Stimulated activated CD4-positive, alpha-beta T cell treated with anti-CD3 and anti-CD28 coated beads, Interleukin-2, amount 100 ng/mL, for 48 hours (primary cell): ENCODE data around the gene RUFY3.

ENCODE experiments used
- DNase-seq, 2 donors: peaks; one replicate each; pipeline ENCODE4 v3.0.0-alpha.2; 2020

RUFY3 gene

DNA sequence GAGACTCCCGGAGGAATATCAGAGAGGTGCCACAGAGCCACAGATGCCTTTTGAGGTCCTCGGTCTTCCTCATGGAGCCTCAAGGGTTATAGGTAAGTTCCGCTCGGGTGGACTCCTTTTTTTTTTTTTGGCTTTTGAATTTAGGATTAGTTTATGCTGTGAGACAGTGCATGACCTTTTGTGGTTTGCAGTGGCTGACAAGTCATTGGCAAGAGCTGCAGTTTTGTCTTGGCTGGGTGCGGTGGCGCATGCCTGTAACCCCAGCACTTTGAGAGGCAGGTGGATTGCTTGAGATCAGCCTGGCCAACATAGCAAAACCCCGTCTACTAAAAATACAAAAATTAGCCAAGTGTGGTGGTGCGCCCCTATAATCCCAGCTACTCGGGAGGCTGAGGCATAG is 122.4 kb downstream of the RUFY3 start:
- no peak for DNase-seq

DNA sequence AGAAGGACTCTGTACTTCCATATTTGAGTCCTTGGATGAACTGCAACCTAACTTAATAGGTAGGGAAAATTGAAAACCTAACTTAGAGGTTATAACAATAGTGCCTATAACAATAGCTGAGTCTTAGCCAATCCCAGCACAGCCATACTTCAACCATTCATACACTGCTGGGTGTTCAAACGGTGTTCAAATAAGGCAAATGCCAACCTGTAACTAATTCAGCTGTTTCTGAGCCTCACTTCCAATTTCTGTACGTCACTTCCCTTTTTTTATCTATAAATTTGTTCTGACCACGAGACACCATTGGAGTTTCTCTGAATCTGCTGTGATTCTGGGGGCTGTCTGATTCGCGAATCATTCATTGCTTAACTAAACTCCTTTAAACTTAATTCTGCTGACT is 127.5 kb downstream of the RUFY3 start:
- DNase-seq, result no peak

DNA sequence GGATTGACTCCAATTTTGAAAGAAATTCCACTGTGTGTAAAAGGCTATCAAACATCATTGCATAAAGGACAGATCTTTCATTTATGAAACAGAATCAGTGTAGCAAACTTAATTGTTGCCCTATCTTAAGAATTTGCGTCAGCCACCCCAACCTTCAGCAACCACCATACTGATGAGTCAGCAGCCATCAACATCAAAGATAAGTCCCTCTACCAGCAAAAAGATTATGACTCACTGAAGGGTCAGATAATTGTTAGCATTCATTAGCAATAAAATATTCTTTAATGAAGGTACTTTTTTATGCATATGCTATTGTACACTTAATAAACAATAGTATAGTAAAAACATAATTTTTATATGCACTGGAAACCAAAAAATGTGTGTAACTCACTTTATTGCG is 133.7 kb downstream of the RUFY3 start:
- DNase-seq, result no peak
